GM18520 (cell line): Measurements from ENCODE around the gene HFM1.
"Not testable (repeated sequence)": the region's sequence is repeated elsewhere in the genome, so short reads cannot be mapped to it uniquely, and the experiment has no call there.

Experiments used
- ATAC-seq: cut with Tn5 transposase; IDR thresholded peaks from one replicate; pipeline ENCODE4 v1.9.1; 2021; ENCODE audit not compliant: unreplicated experiment

HFM1 gene

GRCh38 chr1:91404151-91405012, at the start of gene HFM1:
Gene HFM1, minus strand, starts transcription at chr1:91404837. Its CDS starts 3,755 bp downstream, at chr1:91401082.
- peak; percentile 80 for ATAC-seq

DNA sequence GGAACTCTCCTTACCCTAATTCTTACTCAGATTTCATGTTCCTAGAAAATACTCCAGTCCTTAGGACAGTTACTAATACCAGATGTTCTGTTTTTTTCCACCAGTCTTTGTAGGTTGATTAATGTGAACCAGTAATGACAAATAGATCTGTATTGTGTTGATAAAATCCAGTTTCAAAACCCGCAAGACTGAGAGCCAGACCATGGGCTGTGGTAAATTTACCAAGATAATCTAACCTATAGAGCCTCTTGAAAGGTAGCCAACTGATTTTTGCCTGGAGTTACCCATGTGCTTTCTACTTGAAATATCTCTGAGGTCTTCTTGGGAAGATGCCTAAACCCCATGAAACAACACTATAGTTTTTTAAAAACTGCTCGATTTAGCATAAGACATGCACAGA, 49.5 kb upstream of the HFM1 start:
- no peak for ATAC-seq

DNA sequence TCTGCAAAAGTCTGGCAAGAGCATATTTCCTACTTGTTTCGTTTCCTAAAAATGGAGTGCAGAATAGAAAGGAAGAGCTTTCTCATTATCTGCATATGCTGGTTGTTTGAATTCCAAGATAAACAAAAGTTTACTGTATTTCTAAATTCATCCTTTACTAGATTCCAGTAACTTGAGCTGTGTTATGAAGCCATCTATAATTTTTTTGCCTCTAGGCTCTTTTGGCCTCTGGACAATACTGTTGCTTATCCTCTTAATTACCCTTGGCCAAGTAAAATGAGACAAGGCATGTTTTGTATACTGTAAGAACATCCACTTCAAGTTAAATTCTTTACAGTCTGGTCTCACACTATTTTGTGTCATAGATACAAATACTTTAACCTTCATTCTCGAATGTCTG, 45.6 kb upstream of the HFM1 start:
- ATAC-seq: no peak

DNA sequence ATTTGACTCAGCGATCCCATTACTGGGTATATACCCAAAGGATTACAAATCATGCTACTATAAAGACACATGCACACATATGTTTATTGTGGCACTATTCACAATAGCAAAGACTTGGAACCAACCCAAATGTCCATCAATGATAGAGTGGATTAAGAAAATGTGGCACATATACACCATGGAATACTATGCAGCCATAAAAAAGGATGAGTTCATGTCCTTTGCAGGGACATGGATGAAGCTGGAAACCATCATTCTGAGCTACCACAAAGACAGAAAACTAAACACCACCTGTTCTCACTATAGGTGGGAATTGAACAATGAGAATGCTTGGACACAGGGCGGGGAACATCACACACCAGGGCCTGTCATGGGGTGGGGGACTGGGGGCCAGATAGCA, 43.1 kb upstream of the HFM1 start:
- ATAC-seq: not testable (repeated sequence)

- not testable (repeated sequence) for ATAC-seq
Observed at GRCh38 chr1:91441980-91442379, 37.3 kb upstream of the HFM1 start.

GRCh38 chr1:91440847-91441246, 36.2 kb upstream of the HFM1 start:
- ATAC-seq: no peak

DNA sequence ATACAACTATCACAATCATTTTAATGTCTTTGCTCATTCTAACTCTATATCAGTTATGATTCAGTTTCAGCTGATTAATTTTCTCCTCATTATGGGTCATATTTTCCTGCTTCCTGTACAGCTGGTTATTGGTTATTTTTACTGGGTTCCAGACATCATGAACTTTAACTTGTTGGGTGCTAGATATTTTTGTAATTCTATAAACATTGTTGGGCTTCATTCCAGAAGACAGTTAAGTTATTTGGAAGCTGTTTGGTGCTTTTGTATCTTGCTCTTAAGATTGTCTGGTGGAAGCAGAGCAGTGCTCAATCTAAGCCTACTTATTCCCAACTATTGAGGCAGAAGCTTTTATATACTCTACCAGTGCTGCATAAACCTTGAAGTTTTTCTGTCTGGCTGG, 34.4 kb upstream of the HFM1 start:
- ATAC-seq: no peak

GRCh38 chr1:91428182-91428798, 23.7 kb upstream of the HFM1 start:
- no peak for ATAC-seq

GRCh38 chr1:91427741-91428140, 23.1 kb upstream of the HFM1 start:
- no peak for ATAC-seq

- not testable (repeated sequence) for ATAC-seq
Observed at GRCh38 chr1:91422523-91422922, 17.9 kb upstream of the HFM1 start.

DNA sequence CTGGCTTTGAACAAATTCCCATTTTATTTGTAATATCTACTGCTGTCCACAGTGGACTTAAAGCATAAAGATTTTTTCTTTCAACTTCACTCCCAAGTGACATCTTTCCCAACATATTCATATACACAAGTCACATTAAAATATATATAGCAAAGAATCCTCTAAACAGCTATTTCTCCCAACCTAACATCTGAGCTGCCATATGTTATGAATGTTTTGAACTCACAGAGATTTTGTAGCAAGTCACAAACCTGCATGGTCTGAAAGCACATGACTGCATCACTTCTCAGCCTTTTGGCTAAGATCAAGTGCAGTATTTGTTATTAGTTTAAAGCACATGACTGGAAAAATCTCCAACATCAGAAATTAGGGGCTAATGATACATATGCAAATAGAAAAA, 7.7 kb upstream of the HFM1 start:
- no peak for ATAC-seq

DNA sequence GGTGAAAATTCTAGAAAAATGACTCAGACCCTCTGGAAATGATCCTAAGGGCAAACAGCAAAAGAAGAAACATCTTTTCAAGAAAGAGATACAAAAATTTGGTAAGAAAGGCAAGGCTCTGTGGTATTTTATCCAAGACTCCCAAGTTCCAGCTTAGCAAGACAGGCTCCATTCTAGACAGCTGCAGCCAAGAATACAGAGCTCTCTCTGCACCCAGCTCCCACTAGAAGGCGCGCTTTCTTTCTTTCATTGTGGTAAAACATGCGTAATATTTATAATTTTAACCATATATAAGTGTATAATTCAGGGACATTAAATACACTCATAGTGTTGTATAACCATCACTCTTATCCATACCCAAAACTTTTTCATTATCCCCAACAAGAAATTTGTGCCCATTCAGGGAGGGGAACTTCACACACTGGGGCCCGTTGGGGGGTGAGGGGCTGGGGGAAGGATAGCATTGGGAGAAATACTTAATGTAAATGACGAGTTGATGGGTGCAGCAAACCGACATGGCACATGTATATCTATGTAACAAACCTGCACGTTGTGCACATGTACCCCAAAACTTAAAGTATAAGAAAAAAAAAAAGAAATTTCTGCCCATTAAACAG, 2.2 kb upstream of the HFM1 start:
- no peak for ATAC-seq

GRCh38 chr1:91402023-91402422, 2.6 kb downstream of the HFM1 start:
- ATAC-seq: no peak

GRCh38 chr1:91400133-91400725, 4.4 kb downstream of the HFM1 start:
- no peak for ATAC-seq

DNA sequence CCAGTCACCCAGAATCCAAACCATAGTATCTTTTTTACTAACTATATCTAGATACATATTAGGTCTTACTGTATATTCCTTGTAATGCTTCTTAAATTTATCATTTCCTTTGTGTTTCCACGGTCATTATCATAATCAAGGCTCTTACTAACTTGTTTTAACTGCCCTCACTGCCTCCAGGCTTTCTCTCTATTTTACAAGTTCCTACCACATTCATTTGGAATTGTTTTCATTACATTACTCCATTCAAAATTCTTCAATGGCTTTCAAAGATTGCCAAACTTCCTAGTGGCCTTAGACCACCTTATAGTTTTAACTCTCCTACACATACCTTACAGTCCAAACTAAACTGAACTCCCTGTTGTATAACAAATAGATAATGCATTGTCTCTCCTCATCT, 6.3 kb downstream of the HFM1 start:
- ATAC-seq: no peak

DNA sequence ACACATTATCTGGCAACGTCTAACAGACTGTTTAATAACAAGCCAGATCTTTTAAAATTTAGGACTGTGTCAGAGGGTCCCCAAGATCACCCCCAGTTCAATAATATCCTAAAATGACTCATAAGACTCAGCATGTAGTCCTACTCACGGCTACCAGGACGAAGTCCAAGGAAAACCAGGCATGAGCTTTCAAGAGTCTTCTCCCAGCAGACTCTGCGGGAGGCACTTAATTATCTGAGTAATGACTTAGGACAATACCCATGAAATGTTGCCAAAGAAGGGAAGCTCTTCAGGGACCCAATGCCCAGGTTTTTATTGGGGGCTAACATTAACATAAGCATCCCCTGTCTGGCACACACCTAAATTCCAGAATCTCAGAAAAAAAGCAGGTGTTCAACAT, 7.0 kb downstream of the HFM1 start:
- no peak for ATAC-seq

GRCh38 chr1:91393042-91393441, 11.6 kb downstream of the HFM1 start:
- ATAC-seq: no peak

- ATAC-seq: no peak
Observed at GRCh38 chr1:91386109-91386508, 18.5 kb downstream of the HFM1 start.

DNA sequence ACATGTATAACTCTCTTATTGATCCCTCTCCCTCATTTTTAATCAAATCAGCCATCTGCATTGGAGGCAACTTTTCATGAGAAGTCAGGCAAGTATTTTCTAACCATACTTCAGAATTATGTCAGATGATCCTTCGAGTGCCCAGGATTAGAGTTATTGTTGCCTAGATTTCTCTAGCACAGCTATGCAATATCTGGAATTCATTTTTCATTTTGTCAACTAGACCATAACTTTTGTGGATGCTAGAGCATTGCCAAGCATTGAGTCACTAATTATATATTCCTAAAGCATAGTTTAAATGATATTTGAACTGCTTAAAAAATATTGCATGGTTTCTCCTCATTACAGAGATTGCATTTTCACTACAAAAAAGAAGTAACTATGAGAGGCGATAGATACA, 21.2 kb downstream of the HFM1 start:
- ATAC-seq: no peak

- ATAC-seq: no peak
Observed at GRCh38 chr1:91381844-91382243, 22.8 kb downstream of the HFM1 start.

DNA sequence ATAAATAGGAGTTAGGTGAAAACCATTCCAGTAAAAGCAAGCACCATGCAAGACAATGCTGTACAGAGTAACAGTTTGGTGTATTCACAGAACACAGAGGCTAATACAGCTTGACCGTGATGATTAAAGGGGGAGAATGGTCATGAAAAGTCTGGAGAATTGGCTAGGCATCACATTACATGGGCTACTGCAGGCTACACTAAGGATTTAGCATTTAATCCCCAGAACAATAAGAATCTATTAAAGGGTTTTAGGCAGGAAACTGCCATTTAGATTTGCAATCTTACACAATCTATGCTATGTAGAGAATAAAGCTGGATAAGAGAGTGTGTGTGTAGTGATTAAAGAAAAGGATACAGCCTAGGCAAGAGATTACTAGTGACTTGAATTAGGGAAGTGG, 30.6 kb downstream of the HFM1 start:
- ATAC-seq: no peak

- ATAC-seq: not testable (repeated sequence)
Observed at GRCh38 chr1:91372230-91372629, 32.4 kb downstream of the HFM1 start.
